Endothelial cell of umbilical vein (primary cell): ENCODE measurements around the gene GUK1. TPM values are rescaled to one million over a fixed set of nuclear protein-coding genes. Genes with fewer than 3 reads are reported as not detected.

Experiments
- BruUV-seq: library from RNA; stranded (reverse); fragments of 400-500 nt; replicated peaks from 2 replicates; lab custom pipeline; 2021; lab: Mats Ljungman, UMichigan
- CTCF ChIA-PET: fragments of 300-600, 350-600 bp; sonication (Branson Sonifier 250); formaldehyde crosslinking; loops from one replicate; lab custom pipeline; 2021; ENCODE audit warnings: antibody characterized with exemption, inconsistent platforms; lab: Charles Lee
- POLR2A ChIA-PET: fragments of 300-600, 350-600 bp; sonication (Branson Sonifier 250); formaldehyde crosslinking; loops from one replicate; lab custom pipeline; 2021; ENCODE audit warnings: antibody characterized with exemption, inconsistent platforms; lab: Charles Lee
- DNase-seq: peaks from one replicate; pipeline ENCODE4 v3.0.0-alpha.2; 2011; ENCODE audit warnings: low read depth, low spot score
- FAIRE-seq: peaks from 2 replicates; lab custom pipeline; 2011; peaks lifted over from hg19 to GRCh38; lab: Jason Lieb, UNC
- H2AFZ ChIP-seq: 2 replicates; pipeline ENCODE4 v1.6.0; 2012; ENCODE audit warnings: low read depth, low read length, control low read depth, inconsistent platforms
- H3K27ac ChIP-seq: 2 replicates; pipeline ENCODE4 v1.5.1; 2011; ENCODE audit warnings: low read depth, mild to moderate bottlenecking, control low read depth, low read length, moderate library complexity; ENCODE audit not compliant: insufficient read depth
- H3K27me3 ChIP-seq, 2 experiments: 2 replicates each; pipeline versions ENCODE4 v1.6.0 to v1.6.1; 2011; ENCODE audit warnings: low read length in 2 of 2, mixed read lengths in 1 of 2; ENCODE audit not compliant: control insufficient read depth in 2 of 2, insufficient read depth in 2 of 2
- H3K36me3 ChIP-seq, 2 experiments: 2 replicates in 1 of 2; 3 replicates in 1 of 2; pipeline ENCODE4 v1.5.1; 2011; ENCODE audit warnings: low read length in 2 of 2, mild to moderate bottlenecking in 1 of 2, moderate library complexity in 1 of 2; ENCODE audit not compliant: control insufficient read depth in 2 of 2, insufficient read depth in 2 of 2; ENCODE audit errors: extremely low read depth in 1 of 2
- H3K4me1 ChIP-seq: 3 replicates; pipeline ENCODE4 v1.5.1; 2011; ENCODE audit warnings: mild to moderate bottlenecking, low read length; ENCODE audit not compliant: control insufficient read depth, insufficient read depth; ENCODE audit errors: extremely low read depth
- H3K4me2 ChIP-seq: 2 replicates; pipeline ENCODE4 v1.6.1; 2011; ENCODE audit warnings: low read length, control low read depth, mixed read lengths; ENCODE audit not compliant: insufficient read depth
- H3K4me3 ChIP-seq, 3 experiments: fragments of 200-600 bp in 1 of 3; sonication (generic), shearing (Covaris generic) in 1 of 3; replicated peaks in 1 of 3; 2 replicates each; pipeline ENCODE4 v1.5.1; 2011 to 2016; ENCODE audit warnings: control low read depth in 3 of 3, low read length in 3 of 3, mild to moderate bottlenecking in 2 of 3, inconsistent platforms in 1 of 3, low read depth in 1 of 3, moderate library complexity in 1 of 3; ENCODE audit not compliant: insufficient read depth in 1 of 3
- H3K79me2 ChIP-seq: 2 replicates; pipeline ENCODE4 v1.6.0; 2012; ENCODE audit warnings: low read length, inconsistent platforms; ENCODE audit not compliant: control insufficient read depth, insufficient read depth
- H3K9ac ChIP-seq: replicated peaks from 2 replicates; pipeline ENCODE3; 2011; ENCODE audit warnings: low read length, control low read depth; ENCODE audit not compliant: insufficient read depth; ENCODE audit errors: extremely low read depth
- H3K9me1 ChIP-seq: replicated peaks from 3 replicates; pipeline ENCODE4 v1.6.0; 2011; ENCODE audit warnings: mild to moderate bottlenecking, low read length; ENCODE audit not compliant: control insufficient read depth, insufficient read depth; ENCODE audit errors: extremely low read depth
- H3K9me3 ChIP-seq: replicated peaks from 2 replicates; pipeline ENCODE4 v1.5.1; 2012; ENCODE audit warnings: low read length, inconsistent platforms; ENCODE audit not compliant: control insufficient read depth, insufficient read depth
- H4K20me1 ChIP-seq: replicated peaks from 2 replicates; pipeline ENCODE3; 2011; ENCODE audit warnings: mild to moderate bottlenecking, low read length; ENCODE audit not compliant: control insufficient read depth, insufficient read depth; ENCODE audit errors: extremely low read depth
- EZH2 ChIP-seq: IDR thresholded peaks from 2 replicates; pipeline ENCODE4 v1.6.1; 2012; ENCODE audit warnings: borderline replicate concordance, low read depth, mild to moderate bottlenecking, moderate library complexity, low read length, inconsistent platforms; ENCODE audit not compliant: severe bottlenecking
- FOS ChIP-seq: IDR thresholded peaks from 2 replicates; pipeline ENCODE4 v1.6.1; 2011; ENCODE audit warnings: mild to moderate bottlenecking, low read length, moderate library complexity, borderline replicate concordance; ENCODE audit not compliant: insufficient read depth
- GATA2 ChIP-seq: IDR thresholded peaks from 2 replicates; pipeline ENCODE4 v1.7.0; 2011; ENCODE audit warnings: low read depth, mild to moderate bottlenecking, moderate library complexity, mixed read lengths, low read length; ENCODE audit not compliant: insufficient read length, insufficient read depth
- MYC ChIP-seq: IDR thresholded peaks from one replicate; pipeline ENCODE4 v1.6.1; 2011; ENCODE audit warnings: mild to moderate bottlenecking, low read depth, low read length
- POLR2A ChIP-seq: IDR thresholded peaks from 2 replicates; pipeline ENCODE4 v1.6.1; 2012; ENCODE audit warnings: low read depth, mild to moderate bottlenecking, control low read depth, low read length
- POLR2AphosphoS5 ChIP-seq: IDR thresholded peaks from 2 replicates; pipeline ENCODE4 v1.6.1; 2012; ENCODE audit warnings: low read depth, mild to moderate bottlenecking, control low read depth, low read length, moderate library complexity; ENCODE audit not compliant: insufficient read depth
- dilution Hi-C: fragments of 300-500 bp; cut with MboI; formaldehyde crosslinking; loops from one replicate; pipeline ENCODE4 v1.15.0; 2019; ENCODE audit warnings: low sequenced_read_pairs; ENCODE audit not compliant: extremely low pct_ligation_motif_present
- intact Hi-C: fragments of 100-400 bp; cut with micrococcal nuclease; formaldehyde crosslinking; loops from one replicate; pipeline ENCODE4 v1.10.0; 2022
- polyA plus RNA-seq, 4 experiments: library from polyadenylated mRNA; depleted of rRNA in 3 of 4; stranded (reverse) in 3 of 4; unstranded in 1 of 4; fragments of >200 nt; gene quantifications; 2 replicates each; pipeline versions ENCODE4 v1.2.1 to v1.2.3, GENCODE V29; 2011 to 2012; ENCODE audit warnings: missing spikeins in 1 of 4
- total RNA-seq: library from RNA; stranded (reverse); gene quantifications from 2 replicates; pipeline ENCODE4 v1.2.3, GENCODE V29; 2021
- TF ChIP-seq, protein P1 (sequence below): IDR thresholded peaks from 2 replicates; pipeline ENCODE4 v1.6.1; 2011; ENCODE audit not compliant: insufficient read depth, insufficient read length
- TF ChIP-seq, protein P2 (sequence below), 2 donors: IDR thresholded peaks; 1 replicate in 1 of 2; 2 replicates in 1 of 2; pipeline ENCODE4 v1.5.1; 2011; ENCODE audit warnings: low read length in 2 of 2, mild to moderate bottlenecking in 2 of 2, moderate library complexity in 2 of 2, control low read depth in 1 of 2, inconsistent platforms in 1 of 2, low read depth in 1 of 2; ENCODE audit not compliant: insufficient read depth in 1 of 2; ENCODE audit errors: extremely low read depth in 1 of 2

GUK1 gene
- total and polyA plus RNA-seq, 2 donors (not counting 3 experiments of a cell fraction or from before 2014, with no cell fraction given) = 239 to 742 TPM

DNA sequence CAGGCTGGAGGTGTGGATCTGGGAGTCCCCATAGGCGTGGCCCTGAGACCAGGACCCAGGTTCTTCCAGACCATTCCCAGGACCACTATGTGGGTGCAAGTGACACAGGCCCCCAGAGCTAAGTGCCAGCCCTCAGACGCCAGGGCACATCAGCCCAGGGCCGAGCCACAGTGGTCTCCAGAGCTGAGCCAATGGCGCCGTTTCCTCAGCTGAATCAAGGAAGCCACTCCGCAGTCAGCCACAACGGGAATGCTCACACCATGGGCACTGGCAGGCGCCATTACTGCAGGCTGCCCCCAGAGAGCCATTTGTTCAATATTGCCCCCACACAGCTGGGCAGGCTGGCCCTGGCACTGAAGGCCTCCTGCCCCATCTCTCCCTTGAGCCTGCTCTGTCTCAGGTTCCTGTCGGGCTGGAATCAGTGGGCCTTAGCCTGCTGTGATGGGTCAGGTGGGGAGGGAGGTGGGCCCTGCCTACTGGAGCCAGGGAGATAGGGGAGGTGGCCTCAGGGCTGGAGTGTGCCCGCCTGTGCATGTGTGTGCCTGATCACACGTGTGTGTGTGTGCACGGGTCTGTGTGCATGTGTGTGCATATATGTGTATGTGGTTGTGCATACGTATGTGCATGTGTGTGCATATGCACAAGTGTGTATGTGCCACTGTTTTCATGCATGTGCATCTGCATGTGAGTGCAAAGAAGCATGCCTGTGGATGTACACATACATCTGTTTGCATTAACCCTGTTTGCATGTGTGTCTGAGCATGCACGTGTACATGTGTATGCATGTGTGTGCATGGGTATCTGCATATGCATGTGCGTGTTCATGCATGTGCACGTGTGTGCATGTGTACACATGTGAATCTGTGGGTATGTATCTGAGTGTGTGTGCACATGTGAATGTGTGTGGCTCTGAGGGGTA, 15.8 kb downstream of the GUK1 start:
- intact Hi-C loops = no loop called here
- Histone ChIP-seq H3K27me3 (no peaks in the 10 kb centered on the region), H3K4me3 (no peak overlapping the region), H3K27ac (no peak overlapping the region), H4K20me1 (no peaks in the 10 kb centered on the region), H3K9me3 (no peaks in the 10 kb centered on the region), H2AFZ (no peak overlapping the region), H3K36me3 (no peaks in the 10 kb centered on the region), H3K79me2 (no peaks in the 10 kb centered on the region), H3K9me1 (no peaks in the 10 kb centered on the region), H3K9ac (no peak overlapping the region), H3K4me1 (no peaks in the 10 kb centered on the region), H3K4me2 (no peak overlapping the region)
- POLR2A ChIA-PET = no interaction called here
- FAIRE-seq (no peak), DNase-seq (no peak)
- CTCF ChIA-PET = interaction anchor here (1.0 to 1.1 kb wide), 2 partner anchors 9 to 156 kb away, joined by 3 read pairs; partner anchors contain the start of gene IBA57
- BruUV-seq = no TSS peak
- TF ChIP-seq, protein P1, sequence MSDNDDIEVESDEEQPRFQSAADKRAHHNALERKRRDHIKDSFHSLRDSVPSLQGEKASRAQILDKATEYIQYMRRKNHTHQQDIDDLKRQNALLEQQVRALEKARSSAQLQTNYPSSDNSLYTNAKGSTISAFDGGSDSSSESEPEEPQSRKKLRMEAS = peak; percentile 32
- no peak for TF ChIP-seq GATA2
- TF ChIP-seq POLR2AphosphoS5 = no peak
- no peak for TF ChIP-seq POLR2A
- dilution Hi-C loops = no loop called here

DNA sequence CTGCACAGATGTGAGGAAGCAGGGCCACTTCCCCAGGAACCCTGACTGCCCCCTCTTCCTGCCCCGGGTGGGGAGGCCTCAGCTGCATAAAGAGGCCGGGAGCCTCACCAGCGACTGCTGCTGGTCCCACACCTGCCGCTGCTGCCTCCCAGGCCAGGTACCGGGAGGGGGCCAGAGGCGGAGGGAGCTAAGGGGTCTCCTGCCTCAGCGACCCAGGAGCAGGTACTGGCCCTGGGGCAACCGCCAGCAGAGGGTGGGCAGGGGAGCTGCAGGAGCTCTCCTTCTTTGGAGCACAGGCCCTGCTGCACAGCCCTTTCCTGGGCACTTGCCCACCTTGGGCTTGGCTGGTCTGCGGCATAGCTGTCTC, 16.4 kb downstream of the GUK1 start:
- Histone ChIP-seq H3K9ac (no peak overlapping the region), H4K20me1 (no peaks in the 10 kb centered on the region), H3K27ac (no peak overlapping the region), H3K9me3 (no peaks in the 10 kb centered on the region), H3K4me2 (no peak overlapping the region), H3K36me3 (no peaks in the 10 kb centered on the region), H3K4me3 (no peak overlapping the region), H2AFZ (no peak overlapping the region), H3K4me1 (no peaks in the 10 kb centered on the region), H3K27me3 (no peaks in the 10 kb centered on the region), H3K79me2 (no peaks in the 10 kb centered on the region), H3K9me1 (no peaks in the 10 kb centered on the region)
- intact Hi-C loops = no loop called here
- FAIRE-seq (no peak), DNase-seq (no peak)
- TF ChIP-seq MYC (no peak), POLR2AphosphoS5 (no peak), FOS (no peak), EZH2 (no peak)
- TF ChIP-seq, protein P2, sequence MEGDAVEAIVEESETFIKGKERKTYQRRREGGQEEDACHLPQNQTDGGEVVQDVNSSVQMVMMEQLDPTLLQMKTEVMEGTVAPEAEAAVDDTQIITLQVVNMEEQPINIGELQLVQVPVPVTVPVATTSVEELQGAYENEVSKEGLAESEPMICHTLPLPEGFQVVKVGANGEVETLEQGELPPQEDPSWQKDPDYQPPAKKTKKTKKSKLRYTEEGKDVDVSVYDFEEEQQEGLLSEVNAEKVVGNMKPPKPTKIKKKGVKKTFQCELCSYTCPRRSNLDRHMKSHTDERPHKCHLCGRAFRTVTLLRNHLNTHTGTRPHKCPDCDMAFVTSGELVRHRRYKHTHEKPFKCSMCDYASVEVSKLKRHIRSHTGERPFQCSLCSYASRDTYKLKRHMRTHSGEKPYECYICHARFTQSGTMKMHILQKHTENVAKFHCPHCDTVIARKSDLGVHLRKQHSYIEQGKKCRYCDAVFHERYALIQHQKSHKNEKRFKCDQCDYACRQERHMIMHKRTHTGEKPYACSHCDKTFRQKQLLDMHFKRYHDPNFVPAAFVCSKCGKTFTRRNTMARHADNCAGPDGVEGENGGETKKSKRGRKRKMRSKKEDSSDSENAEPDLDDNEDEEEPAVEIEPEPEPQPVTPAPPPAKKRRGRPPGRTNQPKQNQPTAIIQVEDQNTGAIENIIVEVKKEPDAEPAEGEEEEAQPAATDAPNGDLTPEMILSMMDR (IDR thresholded peaks at IDR 0.05; ENCODE audit: extremely low read depth in 1 of 2, insufficient read depth in 1 of 2, low read depth in 1 of 2, low read length in 2 of 2) = no peak
- ChIA-PET POLR2A (no interaction called here), CTCF (interaction anchor here (1.0 to 1.1 kb wide), 2 partner anchors 9 to 157 kb away, joined by 3 read pairs; partner anchors contain the start of gene IBA57)
- dilution Hi-C loops = no loop called here
- no TSS peak for BruUV-seq
